GM04504 (cell line): Measurements from ENCODE around the gene MCRS1.
"Not testable (repeated sequence)": the region's sequence is repeated elsewhere in the genome, so short reads cannot be mapped to it uniquely, and the experiment has no call there.

ENCODE experiments used
- DNase-seq: peaks from one replicate; pipeline ENCODE4 v3.0.0-alpha.2; 2012; ENCODE audit warnings: low read depth

Gene MCRS1, protein sequence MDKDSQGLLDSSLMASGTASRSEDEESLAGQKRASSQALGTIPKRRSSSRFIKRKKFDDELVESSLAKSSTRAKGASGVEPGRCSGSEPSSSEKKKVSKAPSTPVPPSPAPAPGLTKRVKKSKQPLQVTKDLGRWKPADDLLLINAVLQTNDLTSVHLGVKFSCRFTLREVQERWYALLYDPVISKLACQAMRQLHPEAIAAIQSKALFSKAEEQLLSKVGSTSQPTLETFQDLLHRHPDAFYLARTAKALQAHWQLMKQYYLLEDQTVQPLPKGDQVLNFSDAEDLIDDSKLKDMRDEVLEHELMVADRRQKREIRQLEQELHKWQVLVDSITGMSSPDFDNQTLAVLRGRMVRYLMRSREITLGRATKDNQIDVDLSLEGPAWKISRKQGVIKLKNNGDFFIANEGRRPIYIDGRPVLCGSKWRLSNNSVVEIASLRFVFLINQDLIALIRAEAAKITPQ

DNA sequence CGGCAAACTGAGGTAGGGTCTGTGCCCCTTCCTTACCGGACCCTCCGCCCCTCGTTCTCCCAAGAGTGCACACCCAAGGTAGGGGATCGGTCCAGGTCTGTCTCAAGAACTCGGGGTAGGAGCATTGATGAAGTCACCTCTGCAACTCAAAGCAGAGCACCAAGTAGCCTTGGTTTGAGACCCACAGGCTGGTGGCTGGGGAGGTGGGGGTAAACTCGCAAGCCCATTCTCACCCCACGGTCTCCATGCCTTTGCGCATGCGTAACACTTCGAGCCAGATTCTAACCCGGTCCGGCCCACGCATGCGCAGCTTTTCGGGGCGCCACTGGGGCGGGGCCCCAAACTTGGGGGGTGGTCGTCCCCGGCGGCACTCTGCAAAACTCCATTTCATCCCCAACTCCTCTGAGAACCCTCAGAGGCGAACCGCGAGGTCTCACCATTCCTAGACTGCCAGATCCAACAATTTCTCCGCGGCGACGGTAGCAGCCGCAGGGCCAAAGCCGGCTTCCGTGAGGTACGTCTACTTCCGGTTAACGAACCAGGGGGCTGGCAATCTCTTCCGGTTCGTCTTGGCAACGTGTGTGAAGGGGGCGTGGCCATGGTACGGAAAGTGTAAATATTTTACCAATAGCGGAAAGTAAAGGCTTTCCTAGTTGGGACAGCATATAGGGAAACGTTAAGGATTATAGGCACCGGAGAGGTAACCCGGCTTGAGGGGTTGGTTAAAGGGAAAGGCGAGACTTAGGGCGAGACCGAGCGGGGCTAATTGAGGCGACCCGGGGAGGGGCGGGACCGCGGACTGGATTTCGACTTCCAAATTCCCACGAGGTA lies at the start of gene MCRS1:
Gene MCRS1, minus strand, starts transcription at position 532 of the 831 bp plus-strand sequence. CDS start 1,411 bp downstream, outside the sequence.
- DNase-seq, result peak; percentile 71

- DNase-seq, result no peak
Measured at GRCh38 chr12:49616533-49617219, 48.7 kb upstream of the MCRS1 start.

- DNase-seq, result no peak
Measured at GRCh38 chr12:49615725-49616124, 47.8 kb upstream of the MCRS1 start.

DNA sequence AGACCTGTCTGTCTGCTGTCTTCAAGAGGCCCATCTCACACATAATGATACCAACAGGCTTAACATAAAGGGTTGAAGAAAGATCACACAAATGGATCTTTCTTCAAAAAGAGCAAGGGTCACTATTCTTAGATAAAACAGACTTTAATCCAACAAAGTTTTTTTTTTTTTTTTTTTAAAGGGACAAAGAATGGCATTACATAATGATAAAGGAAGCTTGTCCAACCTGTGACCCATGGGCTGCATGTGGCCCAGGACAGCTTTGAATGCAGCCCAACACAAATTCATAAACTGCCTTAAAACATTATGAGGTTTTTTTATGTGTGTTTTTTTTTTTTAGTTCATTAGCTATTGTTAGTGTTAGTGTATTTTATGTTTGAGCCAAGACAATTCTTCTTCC lies 44.3 kb upstream of the MCRS1 start:
- DNase-seq, result no peak

DNA sequence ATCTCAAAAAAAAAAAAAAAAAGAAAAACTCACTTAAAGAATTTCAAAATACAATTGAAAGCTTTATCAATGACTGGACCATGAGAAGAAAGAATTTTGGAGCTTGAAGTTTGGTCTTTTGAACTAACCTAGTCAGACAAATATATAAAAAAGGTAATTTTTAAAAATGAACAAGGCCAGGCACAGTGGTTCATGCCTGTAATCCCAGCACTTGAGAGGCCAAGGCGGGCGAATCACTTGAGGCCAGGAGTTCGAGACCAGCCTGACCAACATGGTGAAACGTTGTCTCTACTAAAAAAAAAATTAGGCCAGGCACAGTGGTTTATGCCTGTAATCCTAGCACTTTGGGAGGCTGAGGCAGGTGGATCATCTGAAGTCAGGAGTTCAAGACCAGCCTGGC lies 42.8 kb upstream of the MCRS1 start:
- DNase-seq, result not testable (repeated sequence)

GRCh38 chr12:49609875-49610154 lies 41.9 kb upstream of the MCRS1 start:
- no peak for DNase-seq

DNA sequence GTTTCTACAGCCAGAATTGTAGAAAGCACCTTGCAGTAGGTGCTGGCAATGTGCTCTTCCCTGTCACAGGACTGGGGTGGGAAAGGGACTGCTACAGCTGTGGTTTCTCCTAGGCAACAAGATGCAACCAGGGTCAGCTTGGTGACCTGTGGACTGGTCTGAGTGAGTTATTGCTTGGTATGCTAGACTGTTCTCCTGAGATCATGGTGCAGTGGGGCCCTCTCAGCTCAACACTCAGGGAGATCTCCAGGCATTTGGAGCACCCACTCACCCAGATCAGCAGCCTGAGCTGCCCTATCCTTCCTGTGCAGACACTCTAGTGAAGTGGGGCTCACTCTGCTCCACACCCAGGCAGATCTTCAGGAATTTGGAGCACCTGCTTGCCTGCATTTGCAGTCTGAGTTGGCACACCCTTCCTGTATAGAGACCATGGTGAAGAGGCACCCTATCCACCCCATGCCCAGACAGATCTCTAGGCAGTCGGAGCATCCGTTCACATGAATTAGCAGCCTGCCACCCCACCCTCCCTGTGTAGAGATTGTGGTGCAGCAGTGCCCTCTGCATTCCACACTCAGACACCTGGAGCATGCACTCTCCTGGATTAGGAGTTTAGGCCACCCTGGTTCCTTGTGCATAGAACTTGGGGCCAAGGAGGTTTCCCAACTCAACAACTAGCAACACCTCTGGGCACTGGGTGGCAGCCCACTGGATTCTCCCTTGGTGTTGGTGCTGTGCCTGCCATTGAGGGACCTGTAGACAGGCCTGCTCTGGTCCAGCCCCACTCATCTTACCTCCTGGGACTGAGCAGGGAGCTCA lies 41.3 kb upstream of the MCRS1 start:
- DNase-seq, result no peak

- not testable (repeated sequence) for DNase-seq
Measured at GRCh38 chr12:49605539-49605938, 37.6 kb upstream of the MCRS1 start, which contains the start of gene FAM186B. Gene FAM186B, minus strand, starts transcription at chr12:49605639. Its CDS starts 162 bp downstream, at chr12:49605477.

DNA sequence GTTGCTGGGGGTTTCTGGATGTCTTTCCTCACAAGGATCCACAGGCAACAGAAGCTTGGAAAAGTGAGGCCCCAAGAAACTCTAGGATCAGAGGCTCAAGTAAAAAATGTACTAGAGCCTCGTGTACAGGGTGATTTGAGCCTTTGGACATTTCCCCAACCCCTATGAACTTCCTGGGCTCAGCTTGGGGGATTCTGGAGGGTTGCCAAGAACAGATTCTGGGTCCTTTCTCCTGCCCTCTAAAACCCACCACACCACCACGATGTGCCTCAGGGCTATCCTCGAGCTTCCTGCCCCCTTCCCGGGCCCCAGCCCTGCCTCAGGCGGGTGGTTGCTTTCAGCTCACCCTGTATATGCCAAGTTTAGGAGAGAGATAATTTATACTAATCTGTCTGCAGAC lies 36.9 kb upstream of the MCRS1 start:
- DNase-seq, result no peak

GRCh38 chr12:49603721-49604120 lies 35.8 kb upstream of the MCRS1 start:
- no peak for DNase-seq

GRCh38 chr12:49599961-49600360 lies 32.0 kb upstream of the MCRS1 start:
- no peak for DNase-seq

DNA sequence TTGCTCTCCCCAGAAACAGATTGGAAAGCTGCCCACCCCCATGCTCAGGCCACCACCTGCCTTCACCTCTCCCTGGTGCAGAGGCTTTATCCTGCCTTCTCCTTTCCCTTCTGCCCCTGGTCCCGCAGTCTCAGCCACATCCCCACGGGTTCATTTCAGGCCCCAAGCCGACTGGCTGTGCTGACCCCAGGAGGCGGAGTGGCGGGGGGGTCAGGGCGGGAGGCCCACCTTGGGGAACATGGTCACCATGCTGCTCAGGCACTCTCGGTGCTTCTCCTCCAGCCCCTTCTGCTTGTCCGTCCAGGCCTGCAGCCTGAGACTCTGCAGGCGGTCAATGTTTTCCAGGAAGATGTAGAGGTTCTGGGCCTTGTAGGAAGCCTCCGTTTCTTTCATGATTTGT lies 30.6 kb upstream of the MCRS1 start:
- no peak for DNase-seq

- DNase-seq, result no peak
Measured at GRCh38 chr12:49588721-49589516, 21.0 kb upstream of the MCRS1 start.

GRCh38 chr12:49588281-49588680 lies 20.3 kb upstream of the MCRS1 start:
- DNase-seq, result no peak

DNA sequence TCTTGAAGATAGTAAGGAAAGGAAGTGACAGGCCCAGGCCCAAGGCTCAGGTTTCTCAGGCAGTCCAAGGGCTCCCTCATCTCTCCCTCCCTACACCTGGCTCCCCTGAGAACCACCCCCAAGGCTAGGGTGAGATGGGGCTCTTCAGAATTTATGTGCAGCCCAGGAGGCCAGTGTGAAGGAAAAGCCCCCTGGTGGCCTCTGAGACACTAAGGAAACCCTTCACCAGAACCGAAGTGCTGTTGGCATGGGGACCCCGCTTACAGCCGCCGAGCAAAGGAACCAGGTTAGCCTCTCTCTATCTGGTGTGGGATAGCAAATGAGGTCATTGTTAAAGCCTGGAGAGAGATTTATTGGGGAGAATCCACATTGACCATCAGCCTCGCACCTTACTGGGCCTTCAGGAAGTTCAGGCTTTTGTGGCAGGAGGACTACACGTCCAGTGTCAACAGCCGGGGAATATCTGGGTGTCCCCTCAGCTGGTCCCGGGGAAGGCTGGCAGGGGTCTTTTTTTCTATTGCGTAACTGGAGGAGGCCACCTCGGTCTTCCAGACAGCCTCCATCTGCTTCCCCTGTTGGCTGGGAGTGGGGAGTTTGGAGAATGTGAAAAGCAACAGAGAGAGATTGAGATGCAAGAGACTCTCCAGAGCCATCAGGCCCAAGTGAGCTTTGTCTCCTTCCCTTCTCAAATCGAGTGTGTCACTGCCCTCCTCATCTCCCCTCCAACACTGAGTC lies 19.4 kb upstream of the MCRS1 start:
- DNase-seq, result no peak

DNA sequence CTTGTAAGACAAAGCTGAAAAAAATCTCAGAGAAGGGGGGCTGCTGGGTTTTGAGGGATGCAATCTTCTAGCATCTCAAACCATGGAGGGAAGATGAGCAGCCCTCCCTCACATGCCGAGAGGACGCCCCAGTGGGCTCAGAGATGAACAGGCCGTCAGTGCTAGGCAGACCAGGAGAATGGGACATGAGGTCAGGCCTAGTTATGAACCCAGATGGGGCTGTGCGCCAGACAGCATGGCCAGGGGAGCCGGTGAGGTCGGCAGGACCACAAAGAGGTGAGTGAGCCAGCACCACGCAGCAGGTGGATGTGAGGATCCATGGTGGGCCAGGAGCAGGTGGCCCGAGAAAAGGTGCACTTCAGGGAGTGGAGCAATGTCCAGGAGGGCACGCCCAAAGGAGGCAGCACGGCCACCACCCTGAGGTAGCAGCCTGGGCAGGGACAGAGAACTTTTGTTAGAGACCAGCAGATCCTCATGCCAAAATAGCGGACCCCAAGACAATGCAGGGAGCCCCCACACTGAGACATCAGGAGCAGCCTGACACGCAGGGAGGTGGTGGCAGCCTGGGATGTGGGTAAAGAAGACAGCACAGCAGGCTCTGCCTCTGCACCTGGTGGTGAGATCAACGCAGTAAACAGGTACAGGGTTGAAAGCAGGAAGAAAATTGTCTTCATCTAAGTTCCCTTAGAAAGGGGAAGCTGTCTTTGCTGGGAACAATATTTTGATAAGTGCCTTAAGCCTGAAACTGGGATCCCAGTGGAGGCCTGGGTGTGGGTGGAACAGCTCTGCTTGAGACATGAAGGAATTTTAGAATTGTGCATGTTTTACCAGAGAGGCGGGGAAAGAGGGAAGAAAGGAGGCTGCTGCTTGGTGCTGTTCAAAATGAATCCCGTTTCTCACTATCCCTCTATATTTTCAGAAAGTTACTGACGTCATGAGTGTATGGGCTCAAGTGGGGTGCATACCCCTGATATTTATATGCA lies 17.8 kb upstream of the MCRS1 start:
- DNase-seq, result no peak

DNA sequence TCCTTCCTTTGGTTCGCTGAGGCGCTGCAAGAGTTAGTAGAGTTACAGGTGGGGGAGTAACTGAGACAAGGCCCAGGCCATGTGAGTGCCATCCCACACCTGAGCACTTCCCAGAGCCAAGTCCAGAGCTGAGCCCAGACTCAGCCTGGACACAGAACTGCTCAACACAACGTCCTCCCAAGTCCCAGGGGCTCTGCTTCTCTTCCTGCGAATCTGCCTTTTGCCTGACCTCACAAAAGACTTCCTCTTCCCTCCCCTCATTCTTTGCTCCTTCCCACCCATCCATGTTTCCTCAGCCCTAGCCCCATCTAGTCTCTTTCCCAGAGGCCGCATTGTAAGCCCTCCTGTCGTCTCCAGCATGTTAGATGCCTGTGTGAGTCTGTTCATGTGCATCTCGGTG lies 16.6 kb upstream of the MCRS1 start:
- no peak for DNase-seq

- no peak for DNase-seq
Measured at GRCh38 chr12:49583366-49584094, 15.6 kb upstream of the MCRS1 start.
